Activated T-cell treated with anti-CD3 and anti-CD28 coated beads for 4 hours (primary cell): ENCODE results near the gene SLC38A10.
"Not testable (repeated sequence)": the region's sequence is repeated elsewhere in the genome, so short reads cannot be mapped to it uniquely, and the experiment has no call there.

Experiments
- DNase-seq: peaks from one replicate; pipeline ENCODE4 v3.0.0-alpha.2; 2020

Gene SLC38A10

GRCh38 chr17:81238815-81239713, 56.0 kb downstream of the SLC38A10 start, which contains the start of the genes NDUFAF8 and TEPSIN:
Gene NDUFAF8, plus strand, starts transcription at chr17:81239318. Its CDS starts 46 bp downstream, at chr17:81239364.
Gene TEPSIN, minus strand, starts transcription at chr17:81239055. Its CDS starts 22 bp downstream, at chr17:81239033.
- peak; percentile 86 for DNase-seq

GRCh38 chr17:81238490-81238814, 56.7 kb downstream of the SLC38A10 start:
- no peak for DNase-seq

GRCh38 chr17:81237591-81238489, 57.3 kb downstream of the SLC38A10 start:
- no peak for DNase-seq

- DNase-seq, result no peak
These were observed 58.3 kb downstream of the SLC38A10 start for GRCh38 chr17:81236784-81237183.

GRCh38 chr17:81235822-81236740, 59.0 kb downstream of the SLC38A10 start:
- DNase-seq, result no peak

GRCh38 chr17:81234940-81235821, 59.9 kb downstream of the SLC38A10 start:
- no peak for DNase-seq

GRCh38 chr17:81234506-81234855, 60.6 kb downstream of the SLC38A10 start:
- DNase-seq, result no peak

GRCh38 chr17:81233811-81234505, 61.1 kb downstream of the SLC38A10 start:
- DNase-seq, result no peak

GRCh38 chr17:81233316-81233715, 61.8 kb downstream of the SLC38A10 start:
- no peak for DNase-seq

- no peak for DNase-seq
These were observed 62.4 kb downstream of the SLC38A10 start for GRCh38 chr17:81232616-81233241.

GRCh38 chr17:81231766-81232581, 63.1 kb downstream of the SLC38A10 start:
- DNase-seq, result no peak

- no peak for DNase-seq
These were observed 63.9 kb downstream of the SLC38A10 start for GRCh38 chr17:81231121-81231645.

- no peak for DNase-seq
These were observed 64.9 kb downstream of the SLC38A10 start for GRCh38 chr17:81230043-81230820.

- DNase-seq, result no peak
These were observed 65.5 kb downstream of the SLC38A10 start for GRCh38 chr17:81229666-81229920.

GRCh38 chr17:81228834-81229665, 66.1 kb downstream of the SLC38A10 start:
- no peak for DNase-seq

- no peak for DNase-seq
These were observed 66.7 kb downstream of the SLC38A10 start for GRCh38 chr17:81228420-81228819.

GRCh38 chr17:81227630-81228029, 67.5 kb downstream of the SLC38A10 start:
- DNase-seq, result not testable (repeated sequence)

- DNase-seq, result no peak
These were observed 71.4 kb downstream of the SLC38A10 start for GRCh38 chr17:81223762-81224130.
